Erythroblast (primary cell): Measurements from ENCODE around the gene IL16.

Experiments
- GATA1 ChIP-seq: IDR thresholded peaks from 2 replicates; pipeline ENCODE4 v1.6.1; 2011; ENCODE audit warnings: low read depth, mild to moderate bottlenecking, control low read depth, low read length, moderate library complexity
- POLR2A ChIP-seq: IDR thresholded peaks from 2 replicates; pipeline ENCODE4 v1.6.1; 2011; ENCODE audit warnings: mild to moderate bottlenecking, low read length

GRCh38 chr15:81297147-81297572 lies 100.5 kb downstream of the IL16 start:
- TF ChIP-seq POLR2A = no peak
- TF ChIP-seq GATA1 = no peak
